SJCRH30 (cell line): ENCODE data around the gene ADGRD1. TPM values are rescaled to one million over a fixed set of nuclear protein-coding genes. Genes with fewer than 3 reads are reported as not detected.

Experiments used
- DNase-seq, 2 experiments: peaks; one replicate each; pipeline ENCODE4 v3.0.0-alpha.2; 2015 to 2020
- H3K27ac ChIP-seq: fragments of 250-450 bp; sonication (Bioruptor Pico); 2 replicates; pipeline ENCODE4 v1.5.1; 2020; ENCODE audit warnings: mild to moderate bottlenecking, moderate library complexity
- H3K27me3 ChIP-seq: fragments of 250-450 bp; sonication (Bioruptor Pico); 2 replicates; pipeline ENCODE4 v1.5.1; 2020; ENCODE audit warnings: mild to moderate bottlenecking, moderate library complexity
- H3K36me3 ChIP-seq: fragments of 250-450 bp; sonication (Bioruptor Pico); 2 replicates; pipeline ENCODE4 v1.5.1; 2020; ENCODE audit warnings: mild to moderate bottlenecking, moderate library complexity
- H3K4me1 ChIP-seq: fragments of 250-450 bp; sonication (Bioruptor Pico); 2 replicates; pipeline ENCODE4 v1.5.1; 2020; ENCODE audit warnings: mild to moderate bottlenecking, moderate library complexity
- H3K4me3 ChIP-seq: fragments of 250-450 bp; sonication (Bioruptor Pico); 2 replicates; pipeline ENCODE4 v1.5.1; 2020; ENCODE audit warnings: mild to moderate bottlenecking, moderate library complexity
- H3K9me3 ChIP-seq: fragments of 250-450 bp; sonication (Bioruptor Pico); replicated peaks from 2 replicates; pipeline ENCODE4 v1.5.1; 2020; ENCODE audit warnings: mild to moderate bottlenecking, moderate library complexity
- total RNA-seq: library from RNA; depleted of rRNA; stranded (reverse); fragments of >200 nt; shearing (Covaris generic); gene quantifications from 2 replicates; pipeline ENCODE4 v1.2.3, GENCODE V29; 2014; rRNA removed

Gene ADGRD1
- total RNA-seq, 1 experiment from 2014 or later: 0.36 TPM

- 0 out of 2 replicates have a peak, but pooled peaks cover 3% of the 10 kb centered on the region for H3K9me3 ChIP-seq
- H3K4me1 ChIP-seq: no peaks in the 10 kb centered on the region
- no peak for DNase-seq
- no peaks in the 10 kb centered on the region for H3K36me3 ChIP-seq
- no peak overlapping the region for H3K27ac ChIP-seq
- H3K4me3 ChIP-seq: no peak overlapping the region
- no peaks in the 10 kb centered on the region for H3K27me3 ChIP-seq
These were observed 223.2 kb downstream of the ADGRD1 start for GRCh38 chr12:131176926-131177325.

- Histone ChIP-seq H3K4me3 (no peak overlapping the region), H3K4me1 (no peaks in the 10 kb centered on the region), H3K36me3 (no peaks in the 10 kb centered on the region), H3K27me3 (no peaks in the 10 kb centered on the region), H3K27ac (no peak overlapping the region), H3K9me3 (0 out of 2 replicates have a peak, but pooled peaks cover 3% of the 10 kb centered on the region)
- no peak for DNase-seq
These were observed 223.9 kb downstream of the ADGRD1 start for GRCh38 chr12:131177599-131177998.

- H3K4me1 ChIP-seq: no peaks in the 10 kb centered on the region
- no peak for DNase-seq
- H3K4me3 ChIP-seq: no peak overlapping the region
- no peak overlapping the region for H3K27ac ChIP-seq
- no peaks in the 10 kb centered on the region for H3K27me3 ChIP-seq
- no peaks in the 10 kb centered on the region for H3K9me3 ChIP-seq
- H3K36me3 ChIP-seq: no peaks in the 10 kb centered on the region
These were observed 233.9 kb downstream of the ADGRD1 start for GRCh38 chr12:131187602-131188001.

- no peaks in the 10 kb centered on the region for H3K27me3 ChIP-seq
- peak in 1 of 2 experiments; percentile 17 for DNase-seq
- H3K4me3 ChIP-seq: no peak overlapping the region
- no peak overlapping the region for H3K27ac ChIP-seq
- H3K9me3 ChIP-seq: no peaks in the 10 kb centered on the region
- H3K4me1 ChIP-seq: no peaks in the 10 kb centered on the region
- no peaks in the 10 kb centered on the region for H3K36me3 ChIP-seq
These were observed 234.7 kb downstream of the ADGRD1 start for GRCh38 chr12:131188131-131189050.

GRCh38 chr12:131189781-131190180, 236.1 kb downstream of the ADGRD1 start:
- no peaks in the 10 kb centered on the region for H3K36me3 ChIP-seq
- H3K27ac ChIP-seq: no peak overlapping the region
- no peak overlapping the region for H3K4me3 ChIP-seq
- H3K9me3 ChIP-seq: no peaks in the 10 kb centered on the region
- H3K27me3 ChIP-seq: no peaks in the 10 kb centered on the region
- no peak for DNase-seq
- H3K4me1 ChIP-seq: no peaks in the 10 kb centered on the region

GRCh38 chr12:131190965-131191364, 237.3 kb downstream of the ADGRD1 start:
- H3K36me3 ChIP-seq: no peaks in the 10 kb centered on the region
- H3K9me3 ChIP-seq: no peaks in the 10 kb centered on the region
- H3K4me3 ChIP-seq: no peak overlapping the region
- no peaks in the 10 kb centered on the region for H3K27me3 ChIP-seq
- no peak for DNase-seq
- no peak overlapping the region for H3K27ac ChIP-seq
- no peaks in the 10 kb centered on the region for H3K4me1 ChIP-seq

Other genes starting within 250 kb of the ADGRD1 start
- gene RIMBP2, start 237.6 kb upstream of the ADGRD1 start, total RNA-seq: not detected in 2 replicates
- gene STX2, start 114.7 kb upstream of the ADGRD1 start, total RNA-seq: 26.9 TPM in 2 replicates
- 1,284 and 1,289 TPM in 2 replicates for gene RAN, start 81.8 kb upstream of the ADGRD1 start, total RNA-seq